ENCODE measurements around the gene GNAI3.

DNA sequence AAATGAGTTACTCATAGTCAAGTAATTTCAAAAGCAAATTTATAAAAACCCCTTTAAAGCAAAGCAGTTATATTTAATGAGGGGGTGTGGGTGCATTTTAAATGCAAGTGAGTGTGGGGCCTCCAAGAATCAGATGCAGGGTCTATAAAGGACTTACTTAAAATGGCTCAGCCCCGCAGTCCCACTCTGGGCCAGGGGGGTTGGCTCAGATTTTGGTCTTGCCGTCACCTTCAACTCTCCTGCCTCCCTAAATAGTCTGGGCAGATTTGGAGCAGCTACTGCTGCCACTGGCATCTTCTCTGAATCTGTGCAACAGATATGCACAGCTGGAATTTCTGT, 87.4 kb downstream of the GNAI3 start:
- no peak for TF ChIP-seq CTCF (IDR thresholded peaks at IDR 0.05; ENCODE audit: low read length)
- no peak for TF ChIP-seq EZH2 (IDR thresholded peaks at IDR 0.05; ENCODE audit: borderline replicate concordance, low read length)
